ENCODE data around the gene LOXL1.
"Not testable (repeated sequence)": the region's sequence is repeated elsewhere in the genome, so short reads cannot be mapped to it uniquely, and the experiment has no call there.

Gene LOXL1

DNA sequence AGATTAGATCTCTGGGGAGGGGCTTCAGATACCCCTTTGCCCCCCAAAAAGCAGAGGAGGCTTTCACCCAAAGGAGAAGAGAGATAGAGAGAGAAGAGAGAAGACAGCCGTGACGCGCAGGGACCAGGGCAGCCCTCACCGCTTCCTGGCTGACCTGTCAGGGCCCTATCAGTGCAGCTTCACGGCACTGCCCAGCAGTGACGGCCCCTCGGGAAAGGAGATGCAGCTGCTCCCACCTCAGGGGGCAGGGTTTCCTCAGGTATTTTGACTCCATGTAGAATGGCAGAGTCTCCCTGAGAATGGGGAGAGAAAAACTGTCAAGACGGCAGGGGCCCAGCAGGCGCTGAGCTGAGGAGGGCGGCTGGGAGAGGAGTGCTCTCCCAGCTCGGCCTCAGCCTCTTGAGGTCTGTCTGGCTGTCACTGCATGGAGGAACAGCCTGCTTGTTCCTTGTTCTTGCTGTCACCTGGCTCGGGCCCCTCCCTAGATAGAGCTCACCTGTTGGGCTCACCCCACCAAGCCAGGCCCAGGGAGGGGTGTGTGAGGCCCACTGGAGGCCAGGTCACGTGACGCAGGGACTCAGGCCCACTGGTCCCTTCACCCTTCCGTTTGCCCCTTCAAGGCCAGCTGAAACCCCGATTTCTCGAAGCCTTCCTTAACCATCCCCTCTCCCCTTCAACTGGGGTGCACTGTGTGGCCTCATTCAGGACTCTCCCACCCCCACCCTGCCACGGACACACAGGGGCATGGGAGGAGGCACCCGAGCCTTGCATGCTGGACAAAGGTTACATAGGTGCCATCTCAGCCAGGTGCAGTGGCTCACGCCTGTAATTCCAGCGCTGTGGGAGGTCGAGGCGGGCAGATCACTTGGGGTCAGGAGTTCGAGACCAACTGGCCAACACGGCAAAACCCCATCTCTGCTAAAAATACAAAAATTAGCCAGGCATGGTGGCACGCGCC is 28.2 kb downstream of the LOXL1 start:
- DNase-seq (ENCODE audit: low read depth), result no peak

DNA sequence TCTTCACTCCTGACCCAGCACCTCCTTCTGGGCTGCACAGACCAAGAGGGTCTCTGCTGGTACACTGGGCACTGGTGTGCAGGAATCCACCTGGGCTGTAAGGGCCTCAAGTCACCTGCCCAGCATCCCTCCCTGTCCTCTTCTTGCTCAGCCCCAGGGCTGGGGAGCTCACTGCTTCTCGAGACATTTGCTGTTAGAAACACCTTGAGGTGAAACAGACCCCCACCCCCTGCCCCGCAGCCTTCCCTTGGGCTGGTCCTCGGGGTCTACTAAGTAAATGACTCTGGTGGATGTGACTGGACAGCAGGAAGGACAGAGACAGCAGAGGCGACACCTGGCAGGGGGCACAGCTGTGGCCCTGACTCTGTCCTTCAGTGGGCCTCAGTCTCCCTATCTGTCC is 29.1 kb downstream of the LOXL1 start:
- no peak for DNase-seq (ENCODE audit: low read depth)

DNA sequence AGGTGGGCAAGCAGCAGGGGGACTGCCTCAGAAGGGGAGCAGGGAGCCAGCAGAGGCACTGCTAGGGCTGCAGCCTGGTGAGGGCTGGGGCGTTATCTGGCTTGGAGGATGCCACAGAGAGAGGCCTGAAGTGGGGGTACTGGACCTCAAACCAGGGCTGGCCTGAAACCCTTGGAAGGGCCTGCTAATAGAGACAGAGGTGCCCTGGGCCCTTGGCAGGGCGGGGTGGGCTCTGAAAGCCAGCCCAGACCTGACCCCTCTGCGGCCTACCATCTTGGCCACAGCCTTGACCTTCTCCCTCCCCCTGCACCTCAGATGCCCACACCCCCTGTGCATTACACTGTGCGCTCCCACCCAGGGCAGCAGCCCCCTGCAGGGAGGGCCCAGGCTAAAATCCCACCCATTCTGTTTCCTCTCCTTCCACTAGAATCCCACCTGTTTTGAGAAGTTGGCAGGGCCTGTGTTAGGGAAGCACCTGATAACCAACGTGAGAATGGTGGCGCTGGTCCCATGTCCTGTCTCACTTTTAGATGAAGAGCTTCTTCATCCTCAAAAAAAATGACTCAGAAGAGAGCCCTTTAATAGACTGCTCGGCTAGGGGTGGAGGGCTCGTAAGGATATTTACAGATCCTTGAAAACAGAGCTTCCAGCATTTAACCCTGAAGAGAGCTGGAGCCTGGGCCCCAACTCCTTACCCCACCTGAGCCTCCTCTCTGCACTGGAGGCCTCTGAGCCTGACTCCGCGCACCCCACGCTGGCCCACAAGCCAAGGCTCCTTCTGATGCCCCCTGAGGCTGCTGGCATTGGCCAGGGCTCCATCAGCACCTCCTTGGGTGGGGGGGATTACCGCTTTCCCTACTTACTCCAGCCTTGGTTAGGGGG is 29.8 kb downstream of the LOXL1 start:
- DNase-seq (ENCODE audit: low read depth), result no peak

DNA sequence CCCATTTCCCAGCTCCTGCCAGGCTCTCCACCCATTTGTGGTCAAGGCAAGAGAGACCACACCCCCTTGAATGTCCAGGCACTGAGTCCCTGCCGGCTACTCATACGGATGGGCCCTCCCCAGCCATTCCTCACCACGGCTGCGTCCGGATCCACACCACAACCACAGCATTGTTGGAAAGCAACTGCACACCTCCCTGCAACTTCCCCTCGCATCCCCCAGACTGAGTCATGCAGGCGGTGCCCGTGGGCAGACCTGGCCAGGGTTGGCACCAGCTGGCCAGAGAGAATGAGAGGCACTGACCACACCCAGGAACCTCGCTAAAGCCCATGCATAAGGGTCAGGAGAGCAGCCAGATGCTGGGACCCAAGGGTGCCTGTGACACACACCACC is 30.5 kb downstream of the LOXL1 start:
- DNase-seq (ENCODE audit: low read depth), result peak; percentile 96

DNA sequence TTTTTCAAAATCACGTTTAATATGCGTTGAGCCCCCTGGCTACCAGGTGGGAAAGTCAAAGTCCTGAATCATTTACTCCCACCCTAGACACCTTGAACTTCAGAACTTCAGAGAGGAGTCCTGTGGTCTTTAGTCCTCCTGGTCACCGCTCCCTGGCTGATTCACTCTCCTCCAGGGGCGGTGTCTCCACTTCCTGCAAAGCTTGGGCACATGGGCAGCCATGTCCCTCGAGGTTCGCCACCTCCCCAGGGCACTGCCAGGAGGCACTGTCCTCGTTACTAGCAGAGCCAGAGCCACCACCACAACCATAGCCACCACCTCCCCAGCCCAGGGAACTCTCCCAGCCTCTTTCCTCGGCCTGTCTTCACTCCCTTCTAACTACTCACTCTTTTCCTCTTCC is 31.0 kb downstream of the LOXL1 start:
- DNase-seq (ENCODE audit: low read depth), result no peak

DNA sequence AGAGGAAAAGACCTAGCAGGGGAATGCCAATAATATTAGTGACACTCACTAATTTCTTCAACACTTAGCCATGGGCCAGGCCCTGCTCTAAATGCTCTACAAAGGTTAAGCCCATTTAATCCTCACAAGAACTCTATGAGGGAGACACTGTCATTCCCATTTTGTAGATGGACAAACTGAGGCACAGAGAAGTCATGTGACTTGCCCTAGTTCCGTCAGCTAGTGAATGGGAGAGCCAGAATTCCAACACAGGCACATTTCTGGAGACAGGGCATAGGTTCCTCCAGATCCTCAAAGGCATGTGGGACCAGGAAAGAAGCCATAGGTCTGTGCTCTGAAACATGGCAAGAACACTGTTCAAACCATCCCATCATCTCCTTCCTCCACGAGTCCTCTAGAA is 31.5 kb downstream of the LOXL1 start:
- DNase-seq (ENCODE audit: low read depth), result no peak

DNA sequence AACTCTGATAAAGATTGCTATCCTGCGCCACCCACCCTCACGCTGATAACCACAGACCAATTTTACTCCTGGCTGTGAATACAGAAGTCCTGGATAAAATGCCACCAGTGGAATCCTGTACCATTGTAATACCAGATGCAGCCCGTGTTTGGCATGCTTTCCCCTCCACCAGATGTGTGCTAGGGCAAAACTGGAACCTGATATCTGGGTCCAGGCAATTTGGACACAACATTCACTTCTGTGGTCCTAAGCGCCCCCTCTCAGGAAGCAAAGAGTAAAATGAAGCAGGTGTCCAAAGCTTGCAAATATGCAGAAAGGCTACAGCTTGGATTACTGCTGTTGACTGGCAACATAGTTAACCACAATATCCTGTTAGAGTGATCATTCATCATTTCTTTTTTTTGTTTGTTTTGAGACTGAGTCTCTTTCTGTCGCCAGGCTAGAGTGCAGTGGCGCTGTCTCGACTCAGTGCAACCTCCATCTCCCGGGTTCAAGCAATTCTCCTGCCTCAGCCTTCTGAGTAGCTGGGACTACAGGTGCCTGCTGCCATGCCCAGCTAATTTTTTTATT is 32.8 kb downstream of the LOXL1 start:
- no peak for DNase-seq (ENCODE audit: low read depth)

DNA sequence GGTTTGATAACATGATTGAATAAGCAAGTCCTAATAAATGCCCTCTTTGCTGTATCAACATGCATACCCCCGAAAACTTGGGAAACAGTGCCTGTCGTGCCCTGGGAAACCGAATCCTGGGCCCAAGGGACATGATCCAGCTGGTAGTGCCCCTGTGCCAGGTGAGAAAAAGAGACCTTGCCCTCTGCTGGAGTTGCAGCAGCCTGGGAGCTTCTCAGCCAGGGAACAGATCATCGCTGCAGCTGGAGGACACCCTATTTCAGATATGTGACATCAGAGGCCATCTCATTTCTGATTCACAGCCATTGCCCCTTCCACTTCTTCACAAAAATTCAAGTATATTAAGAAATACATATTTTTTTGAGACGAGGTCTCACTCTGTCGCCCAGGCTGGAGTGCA is 33.5 kb downstream of the LOXL1 start:
- DNase-seq (ENCODE audit: low read depth), result no peak

DNA sequence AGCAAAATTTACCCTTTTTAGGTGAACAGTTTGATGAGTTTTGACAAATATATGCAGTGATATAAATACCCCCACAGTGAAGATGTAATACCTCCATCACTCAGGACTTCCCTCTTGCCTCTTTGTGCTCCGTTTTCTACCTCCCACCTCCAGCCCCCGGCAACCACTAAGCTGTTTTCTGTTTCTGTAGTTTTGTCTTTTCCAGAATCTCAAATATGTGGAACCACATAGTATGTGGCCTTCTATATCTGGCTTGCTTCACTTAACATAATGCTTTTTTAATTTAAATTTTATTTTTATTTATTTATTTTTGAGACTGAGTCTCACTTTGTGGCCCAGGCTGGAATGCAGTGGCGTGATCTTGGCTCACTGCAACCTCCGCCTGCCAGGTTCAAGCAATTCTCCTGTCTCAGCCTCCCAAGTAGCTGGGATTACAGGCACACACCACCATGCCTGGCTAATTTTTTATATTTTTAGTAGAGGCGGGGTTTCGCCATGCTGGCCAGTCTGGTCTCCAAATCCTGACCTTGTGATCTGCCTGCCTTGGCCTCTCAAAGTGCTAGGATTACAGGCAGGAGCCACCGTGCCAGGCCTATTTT is 34.3 kb downstream of the LOXL1 start:
- not testable (repeated sequence) for DNase-seq (ENCODE audit: low read depth)

DNA sequence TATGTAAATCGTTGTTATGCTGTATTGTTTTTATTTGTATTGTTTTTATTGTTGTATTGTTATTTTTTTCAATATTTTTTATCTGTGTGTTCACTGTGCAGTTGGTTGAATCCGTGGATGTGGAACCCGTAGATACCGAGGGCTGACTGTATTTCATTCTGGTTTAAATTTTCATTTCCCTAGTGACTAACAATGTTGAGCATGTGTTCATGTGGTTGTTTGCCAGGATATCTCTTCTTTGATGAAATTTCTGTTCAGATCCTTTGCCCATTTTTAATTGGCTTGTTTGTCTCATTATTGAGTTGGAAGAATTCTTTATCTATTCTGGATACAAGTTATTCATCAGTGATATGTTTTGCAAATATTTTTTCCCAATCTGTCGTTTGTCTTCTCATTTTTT is 36.2 kb downstream of the LOXL1 start:
- DNase-seq (ENCODE audit: low read depth), result no peak

DNA sequence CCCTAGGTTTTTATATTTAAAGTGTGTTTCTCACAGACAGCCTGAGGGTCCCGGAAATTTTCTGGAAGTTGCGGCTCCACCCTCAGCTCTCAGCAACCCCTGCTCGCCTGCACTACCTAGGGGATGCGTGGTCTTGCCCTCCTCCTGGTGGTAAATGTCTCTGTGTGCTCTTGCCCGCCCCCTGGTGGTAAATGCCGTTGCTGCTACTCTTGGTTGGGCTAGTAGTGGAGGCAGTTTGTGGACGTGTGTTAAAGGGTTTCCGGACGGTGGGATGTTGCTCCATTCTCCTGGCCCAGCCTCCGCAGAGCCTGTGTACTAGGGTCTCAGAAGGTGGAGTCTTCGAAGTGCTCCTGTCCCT is 38.5 kb downstream of the LOXL1 start:
- peak; percentile 71 for DNase-seq (ENCODE audit: low read depth)

DNA sequence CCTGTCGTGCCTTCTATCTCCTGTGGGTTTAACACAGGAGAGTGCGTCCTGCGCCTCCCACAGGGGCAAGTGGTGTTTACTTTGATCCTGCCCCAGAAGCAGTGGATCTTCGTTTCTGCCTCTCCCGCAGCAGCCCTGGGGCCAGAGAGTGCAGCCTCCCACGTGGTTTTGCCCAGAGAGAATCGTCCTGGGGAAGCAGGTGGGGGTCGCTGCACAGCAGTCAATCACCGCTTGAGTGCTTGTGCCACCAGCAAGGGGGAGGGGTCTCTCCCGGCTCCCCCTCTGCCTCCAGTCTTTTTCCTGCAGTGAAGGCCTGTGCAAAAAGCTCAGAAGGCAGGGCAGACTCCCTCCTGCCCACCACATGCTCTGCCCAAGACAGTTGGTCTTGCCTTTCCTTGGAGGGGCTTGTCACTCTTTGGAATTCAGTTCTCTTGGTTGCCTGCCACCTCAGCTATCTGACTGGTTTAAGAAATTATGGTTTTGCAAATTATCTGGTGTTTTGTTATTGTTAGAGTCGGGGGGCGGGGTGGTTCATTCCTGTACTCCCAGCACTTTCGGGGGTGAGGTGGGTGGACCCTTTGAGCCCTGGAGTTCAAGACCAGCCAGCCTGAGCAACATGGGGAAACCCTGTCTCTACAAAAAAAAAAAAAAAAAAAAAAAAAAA is 39.0 kb downstream of the LOXL1 start:
- DNase-seq (ENCODE audit: low read depth), result no peak

DNA sequence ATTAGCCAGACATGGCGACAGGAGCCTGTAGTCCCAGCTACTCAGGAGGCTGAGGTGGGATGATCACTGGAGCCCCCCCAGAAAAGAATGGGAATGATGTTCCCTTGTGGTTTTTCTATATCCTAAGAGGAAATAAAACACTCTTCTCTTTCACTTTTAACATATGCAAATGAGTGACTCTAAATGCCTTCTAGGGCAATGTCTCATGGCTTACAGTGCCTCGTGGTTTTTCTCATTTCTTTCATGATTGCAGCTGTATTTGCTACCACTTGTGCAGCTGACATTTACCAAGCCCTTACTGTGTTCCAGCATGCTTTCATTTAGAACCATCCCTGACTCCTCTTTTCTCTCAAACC is 39.5 kb downstream of the LOXL1 start:
- peak; percentile 60 for DNase-seq (ENCODE audit: low read depth)

DNA sequence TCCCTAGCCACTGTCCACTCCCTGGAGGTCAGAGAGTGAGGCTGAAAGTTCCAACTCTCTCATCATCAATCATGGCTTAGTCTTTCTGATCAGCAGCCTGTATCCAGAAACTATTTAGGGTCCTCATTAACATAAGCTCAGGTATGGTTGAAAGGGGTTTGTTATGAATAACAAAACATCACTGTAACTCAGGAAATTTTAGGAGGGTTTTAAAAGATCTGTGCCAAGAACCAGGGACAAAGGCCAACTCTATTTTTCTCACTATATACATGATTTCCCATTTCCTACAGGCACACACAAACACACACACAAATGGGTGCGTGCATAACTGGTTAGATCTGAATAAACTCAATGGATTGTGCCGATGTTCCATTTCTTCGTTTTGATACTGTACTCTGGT is 42.2 kb downstream of the LOXL1 start:
- DNase-seq (ENCODE audit: low read depth), result no peak

DNA sequence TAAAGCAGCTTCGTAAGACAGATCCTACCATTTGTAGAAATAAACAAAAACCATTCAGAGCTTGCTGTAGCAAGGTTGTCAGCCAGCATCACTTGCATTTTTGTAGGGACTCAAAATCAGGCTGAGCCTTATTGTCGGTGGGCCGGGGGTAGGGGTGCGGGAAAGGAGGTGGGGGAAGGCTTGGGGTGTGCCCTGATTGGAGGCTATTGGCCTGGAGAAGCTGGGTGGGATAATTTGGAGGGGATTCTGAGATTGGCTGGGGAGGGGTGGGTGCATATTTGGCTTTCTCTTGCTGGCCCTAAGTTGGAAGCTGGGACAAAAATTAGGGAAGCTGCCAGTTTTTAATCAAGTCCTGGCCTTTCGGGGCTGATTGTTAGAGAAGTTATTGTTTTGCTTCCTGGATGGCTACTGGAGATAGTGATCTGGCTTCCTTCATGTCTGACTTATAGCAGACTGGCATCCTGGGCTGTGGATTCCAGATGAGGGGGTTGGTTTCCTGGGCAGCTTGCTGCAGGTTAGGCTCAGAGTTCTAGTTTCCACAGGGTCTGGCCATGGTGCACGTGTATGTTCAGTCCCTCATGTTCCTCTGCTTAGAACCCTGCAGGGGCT is 43.0 kb downstream of the LOXL1 start:
- no peak for DNase-seq (ENCODE audit: low read depth)

DNA sequence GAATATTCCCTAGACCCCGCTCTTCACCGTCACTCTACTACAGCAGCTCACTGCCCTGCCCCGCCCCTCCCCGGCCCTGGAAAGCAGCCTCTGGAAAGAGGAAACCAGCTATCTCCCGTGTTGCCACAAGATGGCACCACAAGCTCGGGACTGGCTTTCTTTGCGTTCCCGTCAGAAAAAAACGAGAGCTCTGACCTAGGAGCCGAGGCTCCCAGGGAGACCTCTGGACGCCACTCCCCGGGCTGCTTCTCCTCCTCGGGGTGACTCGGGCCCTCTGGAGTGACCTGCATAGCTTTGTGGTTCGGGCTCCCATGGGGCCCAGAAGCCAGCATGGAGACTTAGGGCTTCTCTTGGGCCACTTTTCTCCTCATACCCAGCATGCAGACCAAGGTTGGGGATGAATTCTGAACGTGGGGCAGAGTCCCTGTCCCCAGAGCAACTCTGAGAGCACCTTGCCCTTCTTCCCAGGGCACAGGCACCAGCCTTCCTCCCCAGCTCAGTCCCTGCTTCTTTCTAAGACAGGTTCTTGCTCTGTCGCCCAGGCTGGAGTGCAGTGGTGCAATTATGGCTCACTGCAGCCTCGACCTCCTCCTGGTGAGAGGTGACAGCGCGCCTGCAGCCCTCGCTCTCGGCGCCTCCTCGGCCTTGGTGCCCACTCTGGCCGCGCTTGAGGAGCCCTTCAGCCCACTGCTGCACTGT is 46.9 kb downstream of the LOXL1 start:
- DNase-seq (ENCODE audit: low read depth), result peak; percentile 68

DNA sequence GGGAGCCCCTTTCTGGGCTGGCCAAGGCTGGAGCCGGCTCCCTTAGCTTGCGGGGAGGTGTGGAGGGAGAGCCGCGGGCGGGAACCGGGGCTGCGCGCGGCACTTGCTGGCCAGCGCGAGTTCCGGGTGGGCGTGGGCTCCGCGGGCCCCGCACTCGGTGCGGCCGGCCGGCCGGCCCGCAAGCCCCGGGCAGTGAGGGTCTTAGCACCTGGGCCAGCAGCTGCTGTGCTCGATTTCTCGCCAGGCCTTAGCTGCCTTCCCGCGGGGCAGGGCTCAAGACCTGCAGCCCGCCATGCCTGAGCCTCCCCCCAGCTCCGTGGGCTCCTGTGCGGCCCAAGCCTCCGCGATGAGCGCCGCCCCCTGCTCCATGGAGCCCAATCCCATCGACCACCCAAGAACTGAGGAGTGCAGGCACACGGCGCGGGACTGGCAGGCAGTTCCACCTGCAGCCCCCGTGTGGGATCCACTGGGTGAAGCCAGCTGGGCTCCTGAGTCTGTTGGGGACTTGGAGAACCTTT is 47.5 kb downstream of the LOXL1 start:
- DNase-seq (ENCODE audit: low read depth), result not testable (repeated sequence)

DNA sequence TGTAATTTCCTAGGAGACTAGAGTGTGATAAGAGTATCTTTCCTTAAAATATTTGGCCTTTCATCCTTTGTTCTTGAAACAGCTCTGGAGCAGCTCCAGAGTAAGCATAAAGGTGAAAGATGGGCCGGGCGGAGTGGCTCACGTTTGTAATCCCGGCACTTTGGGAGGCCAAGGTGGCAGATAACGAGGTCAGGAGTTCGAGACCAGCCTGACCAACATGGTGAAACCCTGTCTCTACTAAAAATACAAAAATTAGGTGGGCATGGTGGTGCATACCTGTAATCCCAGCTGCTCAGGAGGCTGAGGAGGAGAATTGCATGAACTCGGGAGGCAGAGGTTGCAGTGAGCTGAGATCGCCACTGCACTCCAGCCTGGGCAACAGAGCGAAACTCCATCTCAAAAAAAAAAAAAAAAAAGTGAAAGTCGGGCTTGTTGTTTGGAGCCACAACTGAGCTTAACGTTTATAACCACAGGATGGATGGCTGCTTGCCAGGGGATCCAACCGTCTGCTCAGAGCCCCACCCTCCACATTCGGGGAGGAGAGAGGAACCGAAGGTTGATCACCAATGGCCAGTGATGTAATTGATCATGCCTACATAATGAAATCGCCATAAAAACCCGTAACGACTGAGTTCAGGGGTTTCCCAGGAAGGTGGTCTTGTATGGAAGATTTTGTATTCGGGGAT is 49.3 kb downstream of the LOXL1 start:
- not testable (repeated sequence) for DNase-seq (ENCODE audit: low read depth)

DNA sequence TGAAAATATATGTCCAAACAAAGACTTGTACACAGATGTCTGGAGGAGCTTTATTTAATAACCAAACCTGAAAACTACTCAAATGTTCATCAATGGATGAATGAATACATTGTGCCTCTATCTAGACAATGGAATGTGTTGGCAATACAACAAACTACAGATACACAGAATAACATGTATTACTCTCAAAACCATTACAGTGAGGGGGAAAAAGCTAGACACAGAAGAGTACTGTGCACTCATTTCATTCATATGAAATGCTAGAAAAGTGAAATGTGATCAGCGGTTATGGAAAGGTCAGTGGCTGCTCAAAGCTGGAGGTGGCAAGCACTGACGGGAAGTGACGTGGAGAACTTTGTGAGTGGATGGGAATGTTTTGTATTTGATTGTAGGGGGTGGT is 52.6 kb downstream of the LOXL1 start:
- DNase-seq (ENCODE audit: low read depth), result no peak

DNA sequence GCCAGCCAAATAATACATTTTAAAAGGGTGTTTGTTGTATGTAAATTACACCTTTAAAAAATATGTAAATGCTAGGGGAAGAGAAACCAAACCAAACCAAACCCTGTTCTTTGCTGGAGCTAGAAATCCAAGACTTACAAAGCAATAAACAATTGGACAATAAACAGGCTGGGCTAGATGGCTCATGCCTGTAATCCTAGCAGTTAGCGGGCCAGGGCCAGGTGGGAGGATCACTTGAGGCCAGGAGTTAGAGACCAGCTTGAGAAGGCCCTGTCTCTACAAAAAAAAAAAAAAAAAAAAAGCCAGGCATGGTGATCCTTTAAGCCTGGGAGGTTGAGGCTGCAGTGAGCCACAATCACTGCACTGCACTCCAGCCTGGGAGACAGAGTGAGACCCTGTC is 53.4 kb downstream of the LOXL1 start:
- peak; percentile 67 for DNase-seq (ENCODE audit: low read depth)
